Measurements from ENCODE around the gene PPARD.

- TF ChIP-seq POLR2AphosphoS5 (IDR thresholded peaks at IDR 0.05; ENCODE audit: borderline replicate concordance, low read depth, low read length) (peak; percentile 100), EZH2 (IDR thresholded peaks at IDR 0.05) (no peak), FOXP2 (optimal IDR thresholded peaks at IDR 0.05; ENCODE audit: control extremely low read depth, extremely low read length, insufficient read depth) (no peak)
Observed at GRCh38 chr6:35468181-35468979, 126.0 kb downstream of the PPARD start, which contains the start of gene RPL10A.
